ENCODE results near the gene AIFM2.

- TF ChIP-seq EP300 (IDR thresholded peaks at IDR 0.05) (no peak), CTCF (IDR thresholded peaks at IDR 0.05) (no peak), POLR2AphosphoS5 (IDR thresholded peaks at IDR 0.05) (no peak), POLR2A (IDR thresholded peaks at IDR 0.05; ENCODE audit: low read depth) (no peak)
Measured at GRCh38 chr10:70142555-70142954, 9.9 kb upstream of the AIFM2 start.
